ENCODE results near the gene SWI5.
A peak's percentile ranks its signal among the peaks of the same experiment; 100 is the strongest.
"Not testable (repeated sequence)": the region's sequence is repeated elsewhere in the genome, so short reads cannot be mapped to it uniquely, and the experiment has no call there.

Gene SWI5

DNA sequence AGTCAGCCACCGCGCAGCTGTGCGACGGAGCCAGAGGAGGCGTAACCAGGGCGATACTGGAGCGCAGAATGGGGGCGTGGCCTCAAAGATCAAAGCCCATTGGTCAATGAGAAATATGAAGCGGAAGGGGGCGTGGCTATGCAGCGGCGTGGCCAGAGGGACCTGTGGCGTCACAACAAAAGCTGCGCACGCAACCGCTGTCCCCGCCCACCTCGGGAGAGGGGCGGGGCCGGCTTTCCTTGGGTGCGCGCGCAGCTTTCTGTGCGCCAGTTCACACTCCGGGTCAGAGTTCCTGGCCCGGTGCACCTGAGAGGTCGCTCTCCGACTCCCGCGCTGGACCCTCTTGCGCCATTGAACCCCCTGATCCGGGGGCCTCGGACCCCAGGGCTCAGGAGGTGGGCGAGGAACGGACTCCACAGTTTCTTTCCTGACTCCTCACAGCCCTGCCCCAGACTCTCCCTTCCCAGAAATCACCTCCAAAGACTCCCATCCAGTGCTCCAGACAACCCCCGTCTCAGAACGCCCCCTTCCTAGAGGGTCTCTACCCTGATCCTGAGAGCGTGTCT lies at the start of gene SWI5:
SWI5 (plus strand) TSS at position 269 of the 566 bp plus-strand sequence.
- DNase-seq: peak; percentile 100

DNA sequence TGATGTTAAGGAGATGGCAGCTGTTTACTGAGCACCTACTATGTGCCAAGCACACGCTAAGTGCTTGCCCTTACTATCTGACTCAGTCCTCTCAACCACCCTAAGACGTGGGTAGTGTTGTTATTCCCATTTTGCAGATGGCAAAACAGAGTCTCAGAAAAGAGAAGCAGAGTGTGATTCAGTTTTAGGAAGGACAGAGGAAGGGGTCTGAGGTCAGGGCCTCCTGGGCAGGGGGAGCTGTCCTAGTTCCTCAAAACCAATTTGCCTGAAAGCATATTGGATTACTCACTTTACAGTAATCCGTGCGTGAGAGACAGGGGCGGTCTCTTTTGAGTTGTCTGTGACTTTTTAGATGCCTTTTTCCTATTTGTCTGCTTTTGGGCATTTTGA lies 49.7 kb upstream of the SWI5 start:
- no peak for DNase-seq

GRCh38 chr9:128230897-128231296 lies 45.2 kb upstream of the SWI5 start:
- not testable (repeated sequence) for DNase-seq

- DNase-seq: no peak
Observed at GRCh38 chr9:128231638-128232527, 44.2 kb upstream of the SWI5 start.

GRCh38 chr9:128232528-128233428 lies 43.3 kb upstream of the SWI5 start:
- no peak for DNase-seq

DNA sequence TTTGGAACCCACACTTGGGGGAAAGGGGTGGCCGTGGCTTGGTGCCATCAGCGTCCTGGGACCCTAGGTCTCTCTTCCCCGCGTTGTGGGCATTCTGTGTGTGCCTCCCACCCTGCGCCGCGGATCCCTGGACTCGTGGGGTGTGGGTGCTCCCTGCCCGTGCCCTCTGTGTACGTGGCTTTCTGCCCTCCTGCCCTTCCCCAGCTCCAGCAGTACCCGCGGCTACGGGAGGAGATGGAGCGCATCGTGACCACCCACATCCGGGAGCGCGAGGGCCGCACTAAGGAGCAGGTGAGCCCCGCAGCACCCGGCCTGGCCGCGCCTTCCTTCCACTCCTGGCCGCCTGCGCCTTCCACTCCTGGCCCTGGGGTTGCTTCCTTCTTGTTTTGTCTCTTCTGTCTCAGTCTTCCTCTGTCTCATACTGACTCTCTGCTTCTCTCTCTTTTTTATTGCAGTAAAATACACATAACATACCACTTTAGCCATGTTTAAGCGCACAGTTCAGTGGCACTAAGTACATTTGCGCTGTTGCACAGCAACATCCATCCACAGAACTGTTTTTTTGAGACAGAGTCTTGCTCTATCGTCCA lies 42.2 kb upstream of the SWI5 start:
- no peak for DNase-seq

- DNase-seq: no peak
Observed at GRCh38 chr9:128242124-128242523, 34.0 kb upstream of the SWI5 start.

GRCh38 chr9:128242828-128243214 lies 33.3 kb upstream of the SWI5 start:
- no peak for DNase-seq

DNA sequence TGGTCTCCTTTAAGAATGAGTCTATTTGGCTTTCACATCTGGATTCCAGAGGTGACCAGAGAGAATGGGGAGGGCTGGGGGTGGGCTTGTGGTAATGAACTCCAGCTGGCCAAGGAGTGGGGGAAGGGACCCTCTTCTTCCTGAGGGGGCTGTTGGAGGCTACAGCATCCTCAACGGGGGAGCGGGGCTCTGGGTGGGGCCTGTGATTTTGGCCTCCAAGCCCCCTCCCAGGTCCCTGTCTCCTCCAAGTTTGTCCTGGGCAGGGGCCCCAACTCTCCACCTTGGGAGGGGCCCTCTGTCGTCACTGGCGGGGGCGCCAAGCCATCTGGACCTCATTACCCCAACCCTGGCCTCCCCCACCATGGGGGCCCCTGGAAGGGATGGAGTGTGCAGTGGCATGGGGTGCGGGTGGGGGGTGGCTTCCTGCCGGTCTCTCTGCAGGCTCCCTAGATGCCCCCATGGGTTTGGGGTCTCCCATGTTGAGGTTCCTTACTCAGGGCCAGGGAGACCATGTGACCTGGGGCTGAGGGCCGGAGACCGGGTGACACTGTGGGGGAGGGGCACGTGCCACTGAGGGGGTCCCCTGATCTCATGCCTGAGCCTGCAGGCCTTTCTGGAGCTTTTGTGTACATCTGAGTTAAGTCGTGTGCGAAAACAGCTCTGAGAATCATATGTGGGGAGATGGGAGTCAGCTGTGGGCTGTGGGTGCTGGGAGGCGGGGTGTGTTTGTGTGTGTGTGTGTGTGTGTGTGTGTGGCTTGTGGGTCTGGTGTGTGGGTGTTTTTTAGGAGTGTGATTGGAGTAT lies 32.7 kb upstream of the SWI5 start:
- no peak for DNase-seq

DNA sequence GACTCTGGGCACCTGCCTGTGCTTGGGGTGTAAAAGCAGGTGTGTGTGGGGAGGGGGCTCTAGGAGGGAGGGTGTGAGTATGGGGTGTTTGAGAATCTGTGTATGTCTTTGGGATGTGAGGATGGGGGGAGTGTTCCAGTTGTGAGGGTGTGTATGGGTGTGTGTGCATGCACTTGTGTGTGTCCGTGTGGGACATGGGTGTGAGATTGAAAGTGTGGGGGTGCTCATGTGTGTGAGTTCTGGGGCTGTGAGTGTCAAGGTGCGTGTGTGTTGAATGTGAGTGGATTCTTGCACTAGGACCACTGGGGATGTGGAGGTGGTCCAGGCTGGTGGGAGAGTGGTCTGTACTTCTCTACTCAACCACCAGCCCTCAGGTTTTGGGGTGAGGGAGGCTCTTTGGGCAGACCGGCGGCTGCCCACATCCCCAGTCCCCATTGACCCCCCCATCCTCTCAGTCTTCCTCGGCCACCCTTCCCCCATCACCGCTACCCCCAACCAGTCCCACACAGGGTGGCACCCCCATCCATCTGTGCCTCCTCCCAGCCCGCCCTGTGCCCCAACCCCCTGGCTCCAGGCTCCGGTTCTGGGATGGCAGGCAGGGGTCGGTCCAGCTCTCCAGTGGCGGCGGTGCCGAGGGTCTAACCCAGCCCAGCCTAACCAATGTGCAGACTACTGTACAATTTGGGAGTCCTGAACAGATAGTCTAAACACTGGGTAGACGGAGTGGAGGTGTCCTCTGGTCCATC lies 31.8 kb upstream of the SWI5 start:
- no peak for DNase-seq

- DNase-seq: no peak
Observed at GRCh38 chr9:128244837-128245231, 31.2 kb upstream of the SWI5 start.

DNA sequence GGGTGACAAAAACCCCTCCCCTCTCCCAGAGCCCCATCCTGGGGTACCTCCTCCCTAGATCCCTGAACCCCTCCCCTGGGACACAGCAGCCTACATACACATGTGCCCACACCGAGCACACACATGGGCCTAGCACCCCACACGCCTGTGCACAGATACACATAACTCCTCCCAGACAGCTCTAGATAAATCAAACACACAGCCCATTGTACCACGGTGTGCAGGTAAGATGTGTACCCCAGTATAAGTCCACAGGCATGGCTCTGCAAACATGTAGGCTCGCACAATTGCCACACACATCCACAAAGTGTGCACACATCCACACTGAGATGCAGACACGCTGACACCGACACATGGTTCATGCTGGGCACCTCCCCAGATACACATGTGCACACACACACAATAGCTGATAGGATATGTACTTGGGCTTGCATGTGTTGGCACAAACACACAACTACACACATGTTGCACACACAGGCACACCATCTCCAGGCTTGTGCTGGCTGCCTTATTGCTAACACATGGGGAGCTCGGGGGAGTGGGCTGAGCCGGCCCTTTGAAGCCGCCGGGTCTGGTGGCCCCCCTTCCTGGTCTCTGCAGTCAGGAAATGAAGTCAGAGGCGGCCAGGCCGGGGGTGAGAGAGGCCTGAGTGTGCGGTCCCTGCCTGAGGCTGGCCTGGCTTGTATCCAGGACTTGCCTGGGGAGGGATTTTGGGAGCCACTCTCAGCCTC lies 30.5 kb upstream of the SWI5 start:
- DNase-seq: no peak

- DNase-seq: no peak
Observed at GRCh38 chr9:128246471-128246870, 29.6 kb upstream of the SWI5 start.

DNA sequence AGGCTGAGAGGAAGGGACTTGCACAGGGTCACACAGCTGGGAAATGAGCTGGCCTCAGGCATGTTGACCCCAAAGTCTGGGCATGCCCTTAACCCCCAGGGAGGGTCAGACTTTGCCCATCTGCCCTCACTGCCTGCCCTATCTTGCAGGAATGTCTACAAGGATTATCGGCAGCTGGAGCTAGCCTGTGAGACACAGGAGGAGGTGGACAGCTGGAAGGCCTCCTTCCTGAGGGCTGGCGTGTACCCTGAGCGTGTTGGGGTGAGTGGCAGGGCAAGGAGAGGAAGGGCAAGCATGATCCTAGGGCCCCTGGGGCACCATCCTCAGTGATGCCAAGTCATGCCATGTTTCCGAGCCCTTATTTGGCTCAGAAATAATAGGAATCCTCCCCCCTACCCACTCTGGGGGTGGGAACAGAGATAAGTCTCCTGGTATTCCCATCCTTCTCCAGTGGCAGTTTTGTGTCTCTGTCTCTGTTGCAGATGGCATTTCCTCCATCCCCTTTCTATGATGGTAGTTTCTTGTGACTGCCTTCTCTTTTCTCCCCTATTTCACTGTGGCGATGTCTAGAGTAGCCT lies 28.8 kb upstream of the SWI5 start:
- no peak for DNase-seq

DNA sequence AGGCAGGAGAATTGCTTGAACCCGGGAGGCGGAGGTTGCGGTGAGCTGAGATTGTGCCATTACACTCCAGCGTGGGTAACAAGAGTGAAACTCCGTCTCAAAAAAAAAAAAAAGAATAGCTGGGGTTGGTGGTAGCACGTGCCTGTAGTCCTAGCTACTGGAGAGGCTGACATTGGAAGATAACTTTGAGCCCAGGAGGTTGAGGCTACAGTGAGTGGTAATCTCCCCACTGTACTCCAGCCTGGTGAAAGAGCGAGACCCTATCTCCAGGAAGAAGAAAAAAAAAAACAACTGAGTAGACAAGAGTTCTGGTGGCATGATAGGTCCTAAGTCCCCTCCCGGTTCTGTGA lies 26.5 kb upstream of the SWI5 start:
- DNase-seq: no peak

DNA sequence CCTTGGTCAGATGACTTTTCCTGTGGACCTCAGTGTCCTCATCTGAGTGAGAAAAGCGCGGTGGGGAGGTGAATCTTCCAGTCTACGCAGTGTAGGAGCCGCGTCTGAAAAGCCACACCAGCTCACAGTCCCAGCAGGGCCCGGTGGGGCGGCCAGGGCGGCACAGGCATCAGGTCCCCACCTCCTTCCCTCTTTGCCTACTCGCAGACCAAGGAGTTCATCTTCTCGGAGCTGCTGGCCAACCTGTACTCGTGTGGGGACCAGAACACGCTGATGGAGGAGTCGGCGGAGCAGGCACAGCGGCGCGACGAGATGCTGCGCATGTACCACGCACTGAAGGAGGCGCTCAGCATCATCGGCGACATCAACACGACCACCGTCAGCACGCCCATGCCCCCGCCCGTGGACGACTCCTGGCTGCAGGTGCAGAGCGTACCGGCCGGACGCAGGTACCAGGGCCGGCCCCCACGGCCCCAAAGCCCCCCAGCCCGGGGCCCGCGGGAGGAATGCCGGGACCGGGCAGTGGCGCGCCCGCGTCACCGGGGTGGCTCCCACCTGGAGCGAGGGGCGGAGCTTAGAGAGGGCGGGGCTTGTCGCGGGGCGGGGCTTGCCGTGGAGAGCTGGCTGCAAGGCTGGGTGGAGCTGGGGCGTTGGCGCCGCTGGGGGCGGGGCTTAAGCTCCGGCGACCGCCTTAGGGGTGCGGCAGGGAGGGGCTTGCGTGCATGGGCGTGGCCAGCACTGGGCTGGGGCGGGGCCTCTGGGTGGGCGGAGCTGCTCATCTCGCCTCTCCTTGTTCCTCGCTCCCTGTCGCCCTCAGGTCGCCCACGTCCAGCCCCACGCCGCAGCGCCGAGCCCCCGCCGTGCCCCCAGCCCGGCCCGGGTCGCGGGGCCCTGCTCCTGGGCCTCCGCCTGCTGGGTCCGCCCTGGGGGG lies 25.9 kb upstream of the SWI5 start:
- peak; percentile 100 for DNase-seq

GRCh38 chr9:128250839-128251731 lies 25.0 kb upstream of the SWI5 start:
- DNase-seq: no peak

DNA sequence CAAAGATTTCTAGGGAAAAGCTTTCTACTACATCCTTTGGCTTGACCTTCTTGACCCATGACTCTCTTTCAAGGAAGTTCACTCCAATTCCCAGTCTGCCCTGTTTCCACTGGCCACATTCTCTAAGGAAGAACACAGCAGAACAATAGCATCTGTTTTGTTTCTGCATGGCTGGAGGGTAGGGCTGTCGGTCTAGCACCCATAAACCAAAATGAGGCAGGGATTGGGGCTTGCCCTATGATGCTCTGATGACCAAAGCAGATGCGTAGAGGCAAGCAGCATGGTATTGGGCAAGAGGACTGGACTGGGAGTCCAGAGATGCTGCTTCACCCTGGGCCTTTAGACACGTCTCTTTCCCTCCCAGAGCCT lies 24.4 kb upstream of the SWI5 start:
- no peak for DNase-seq

Data from stimulated activated CD8-positive, alpha-beta memory T cell treated with anti-CD3 and anti-CD28 coated beads, Interleukin-4, amount 100 ng/mL, for 48 hours (primary cell).